Measurements from ENCODE around the gene CNDP2.

The CNDP2 gene

GRCh38 chr18:74571895-74572680, 75.9 kb downstream of the CNDP2 start:
- no peak for DNase-seq (ENCODE audit: low read depth)

- DNase-seq (ENCODE audit: low read depth), result no peak
Observed at GRCh38 chr18:74573053-74573452, 76.9 kb downstream of the CNDP2 start.
